K562 (cell line): ENCODE measurements around the gene DMBT1.

ENCODE experiments used
- EP300 ChIP-seq: IDR thresholded peaks from 2 replicates; pipeline ENCODE4 v1.6.1; 2012; ENCODE audit warnings: low read length, improper control_type of control experiment
- POU5F1 ChIP-seq: fragments of 150-350 bp; IDR thresholded peaks from 2 replicates; pipeline ENCODE4 v1.6.1; 2014; ENCODE audit warnings: borderline replicate concordance, low read length, low read depth, mild to moderate bottlenecking; ENCODE audit not compliant: partially characterized antibody
- RNF2 ChIP-seq: sonication (generic); IDR thresholded peaks from 2 replicates; pipeline ENCODE4 v1.6.1; 2016

- TF ChIP-seq EP300 (no peak), POU5F1 (no peak), RNF2 (no peak)
Measured at GRCh38 chr10:122521011-122521410, 39.5 kb upstream of the DMBT1 start.
